ENCODE data around the gene UBA3.

Gene UBA3

GRCh38 chr3:69103123-69103522 lies 23.0 kb upstream of the UBA3 start:
- no peak for DNase-seq (ENCODE audit: low read depth in 1 of 2, low spot score in 1 of 2)
- Histone ChIP-seq H3K27me3 (ENCODE audit: insufficient read depth, poor library complexity, severe bottlenecking) (no peaks in the 10 kb centered on the region), H3K4me3 (replicated peaks; ENCODE audit: insufficient read depth, low read length) (no peak overlapping the region), H3K27ac (replicated peaks) (no peak overlapping the region)
- no peak for TF ChIP-seq SPI1 (IDR thresholded peaks at IDR 0.05; ENCODE audit: borderline replicate concordance, low read depth)
- no peak for TF ChIP-seq REST (IDR thresholded peaks at IDR 0.05; ENCODE audit: insufficient replicate concordance, low read depth)
- no peak for TF ChIP-seq POLR2AphosphoS5 (IDR thresholded peaks at IDR 0.05; ENCODE audit: low read depth)
- no peak for TF ChIP-seq CTCF (IDR thresholded peaks at IDR 0.05; ENCODE audit: insufficient read depth, low read length)
- TF ChIP-seq GABPA (IDR thresholded peaks at IDR 0.05; ENCODE audit: low read depth) = no peak

GRCh38 chr3:69102384-69102783 lies 22.2 kb upstream of the UBA3 start:
- H3K4me3 ChIP-seq (replicated peaks; ENCODE audit: insufficient read depth, low read length) = no peak overlapping the region
- DNase-seq (ENCODE audit: low read depth in 1 of 2, low spot score in 1 of 2) = no peak
- no peak overlapping the region for H3K27ac ChIP-seq (replicated peaks)
- no peaks in the 10 kb centered on the region for H3K27me3 ChIP-seq (ENCODE audit: insufficient read depth, poor library complexity, severe bottlenecking)
- no peak for TF ChIP-seq REST (IDR thresholded peaks at IDR 0.05; ENCODE audit: insufficient replicate concordance, low read depth)
- no peak for TF ChIP-seq POLR2AphosphoS5 (IDR thresholded peaks at IDR 0.05; ENCODE audit: low read depth)
- no peak for TF ChIP-seq GABPA (IDR thresholded peaks at IDR 0.05; ENCODE audit: low read depth)
- TF ChIP-seq SPI1 (IDR thresholded peaks at IDR 0.05; ENCODE audit: borderline replicate concordance, low read depth) = no peak
- no peak for TF ChIP-seq CTCF (IDR thresholded peaks at IDR 0.05; ENCODE audit: insufficient read depth, low read length)

- no peak for DNase-seq (ENCODE audit: low read depth in 1 of 2, low spot score in 1 of 2)
- Histone ChIP-seq H3K4me3 (replicated peaks; ENCODE audit: insufficient read depth, low read length) (no peak overlapping the region), H3K27ac (replicated peaks) (no peak overlapping the region), H3K27me3 (ENCODE audit: insufficient read depth, poor library complexity, severe bottlenecking) (no peaks in the 10 kb centered on the region)
- TF ChIP-seq SPI1 (IDR thresholded peaks at IDR 0.05; ENCODE audit: borderline replicate concordance, low read depth) = no peak
- no peak for TF ChIP-seq REST (IDR thresholded peaks at IDR 0.05; ENCODE audit: insufficient replicate concordance, low read depth)
- no peak for TF ChIP-seq POLR2AphosphoS5 (IDR thresholded peaks at IDR 0.05; ENCODE audit: low read depth)
- no peak for TF ChIP-seq CTCF (IDR thresholded peaks at IDR 0.05; ENCODE audit: insufficient read depth, low read length)
- no peak for TF ChIP-seq GABPA (IDR thresholded peaks at IDR 0.05; ENCODE audit: low read depth)
Observed at GRCh38 chr3:69099576-69099975, 19.4 kb upstream of the UBA3 start.
